Pancreas (tissue), 10 donors: ENCODE results near the gene ERMP1. TPM values are rescaled to one million over a fixed set of nuclear protein-coding genes. Genes with fewer than 3 reads are reported as not detected.
A peak's percentile ranks its signal among the peaks of the same experiment; 100 is the strongest.

Source experiments
- ATAC-seq, 4 donors: fragments of 200-7000 bp; cut with Tn5 transposase; one replicate each; pipeline versions ENCODE4 v1.8.0 to v1.9.1; 2020; ENCODE audit warnings: mild to moderate bottlenecking in 4 of 4, moderate library complexity in 4 of 4
- DNase-seq, 6 donors: peaks; one replicate each; pipeline ENCODE4 v3.0.0-alpha.2; 2020
- FAIRE-seq: peaks from 2 replicates; lab custom pipeline; 2012; peaks lifted over from hg19 to GRCh38; lab: Jason Lieb, UNC
- H3K27ac ChIP-seq, 4 donors: fragments of 200-600 bp; sonication (generic); 1 replicate in 3 of 4; 2 replicates in 1 of 4; pipeline versions ENCODE4 v1.5.0 to v1.8.0; 2020
- H3K27me3 ChIP-seq, 4 donors: fragments of 200-600 bp; one replicate each; pipeline ENCODE4 v1.8.0; 2021
- H3K36me3 ChIP-seq, 3 donors: fragments of 200-600 bp; sonication (generic) in 1 of 3; one replicate each; pipeline versions ENCODE4 v1.5.0 to v1.8.0; 2020 to 2021
- H3K4me1 ChIP-seq, 3 donors: fragments of 200-600 bp; one replicate each; pipeline ENCODE4 v1.8.0; 2021
- H3K4me3 ChIP-seq, 4 donors: fragments of 200-600 bp; sonication (generic) in 2 of 4; one replicate each; pipeline versions ENCODE4 v1.5.0 to v1.8.0; 2020 to 2021
- H3K9me3 ChIP-seq, 4 donors: fragments of 200-600 bp; one replicate each; pipeline ENCODE4 v1.8.0; 2021
- WGBS, 2 donors: extraction: QIAGEN DNeasy Blood & Tissue Kit; methylation state at CpG; one replicate each; pipeline ENCODE4 v1.1.7; 2013; 5-methylcytosine and 5-hydroxymethylcytosine counted together
- intact Hi-C, 3 donors: fragments of 100-400 bp; cut with DNase I; formaldehyde crosslinking; loops; one replicate each; pipeline versions ENCODE4 v1.11.1 to v1.14.2; 2022
- polyA plus RNA-seq, 2 donors: library from polyadenylated mRNA; stranded (reverse); fragments of 200-250 nt; gene quantifications; one replicate each; pipeline ENCODE4 v1.2.3, GENCODE V29; 2013
- total RNA-seq, 6 donors: library from RNA; stranded (reverse); fragmentation: NEBNext Ultra II Directional in 4 of 6; extraction: Animal tissue kit (Norgen Biotek cat#: 25700) in 4 of 6; gene quantifications; one replicate each; pipeline versions ENCODE4 v1.2.1 to v1.2.4, GENCODE V29; 2021 to 2023
- TF ChIP-seq, protein P1 (sequence below), 4 donors: fragments of 200-600 bp; sonication (generic) in 3 of 4; IDR thresholded peaks; one replicate each; pipeline versions ENCODE4 v1.5.0 to v1.8.0; 2021; ENCODE audit warnings: antibody characterized with exemption in 4 of 4
- donor health status: healthy with polysubstance abuse.
- donor health status: DM: no; HTN: no; CAD: no; lungs with moderate emphysema.
- donor health status: DM: no; HTN: no; CAD: no.
- donor health status: control.
- donor health status: control.
- donor health status: Bipolar disorder and iron deficiency.
- donor health status: DM: yes; HTN: yes; CAD: no.
- donor health status: DM: no; HTN: no; CAD: no.
- donor health status: DM: no; HTN: no; CAD: no.
- donor health status: DM: yes; HTN: yes; CAD: no.

Gene ERMP1
- total and polyA plus RNA-seq, 8 donors = 2.1 to 15.5 (median 7.7) TPM

DNA sequence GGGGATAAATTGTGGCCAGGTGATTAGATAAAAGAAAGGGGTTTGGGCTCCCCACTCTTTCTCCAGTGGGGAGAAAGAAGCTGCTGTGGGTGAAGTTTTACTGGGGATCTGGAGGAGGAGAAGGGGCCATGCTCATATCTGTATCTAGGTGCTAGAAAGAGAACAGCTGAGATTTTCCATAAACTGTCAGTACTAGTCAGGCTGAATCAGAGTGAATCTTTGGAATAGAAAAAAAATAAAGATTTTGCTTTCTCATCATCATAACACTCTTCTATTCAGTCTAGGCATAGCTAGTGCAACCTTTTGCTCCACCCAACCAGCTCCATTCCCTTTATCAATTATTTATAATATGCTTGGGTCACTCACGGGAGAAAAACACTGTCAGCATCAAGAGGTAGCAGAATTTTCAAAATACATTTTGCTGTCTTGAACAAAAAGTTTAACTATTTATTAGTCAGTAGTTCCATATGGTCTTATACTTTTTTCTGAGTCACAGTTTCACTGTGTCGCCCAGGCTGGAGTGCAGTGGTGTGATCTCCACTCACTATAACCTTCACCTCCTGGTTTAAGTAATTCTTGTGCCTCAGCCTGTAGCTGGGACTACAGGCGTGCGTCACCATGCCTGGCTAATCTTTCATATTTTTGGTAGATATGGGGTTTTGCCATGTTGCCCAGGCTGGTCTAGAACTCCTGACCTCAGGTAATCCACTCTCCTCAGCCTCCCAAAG lies 21.3 kb upstream of the ERMP1 start:
- 90 to 91% methylated on average over 4 of the region's 4 CpGs for WGBS, 2 donors
- TF ChIP-seq, protein P1, sequence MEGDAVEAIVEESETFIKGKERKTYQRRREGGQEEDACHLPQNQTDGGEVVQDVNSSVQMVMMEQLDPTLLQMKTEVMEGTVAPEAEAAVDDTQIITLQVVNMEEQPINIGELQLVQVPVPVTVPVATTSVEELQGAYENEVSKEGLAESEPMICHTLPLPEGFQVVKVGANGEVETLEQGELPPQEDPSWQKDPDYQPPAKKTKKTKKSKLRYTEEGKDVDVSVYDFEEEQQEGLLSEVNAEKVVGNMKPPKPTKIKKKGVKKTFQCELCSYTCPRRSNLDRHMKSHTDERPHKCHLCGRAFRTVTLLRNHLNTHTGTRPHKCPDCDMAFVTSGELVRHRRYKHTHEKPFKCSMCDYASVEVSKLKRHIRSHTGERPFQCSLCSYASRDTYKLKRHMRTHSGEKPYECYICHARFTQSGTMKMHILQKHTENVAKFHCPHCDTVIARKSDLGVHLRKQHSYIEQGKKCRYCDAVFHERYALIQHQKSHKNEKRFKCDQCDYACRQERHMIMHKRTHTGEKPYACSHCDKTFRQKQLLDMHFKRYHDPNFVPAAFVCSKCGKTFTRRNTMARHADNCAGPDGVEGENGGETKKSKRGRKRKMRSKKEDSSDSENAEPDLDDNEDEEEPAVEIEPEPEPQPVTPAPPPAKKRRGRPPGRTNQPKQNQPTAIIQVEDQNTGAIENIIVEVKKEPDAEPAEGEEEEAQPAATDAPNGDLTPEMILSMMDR (IDR thresholded peaks at IDR 0.05) = no peak
- H3K27me3 ChIP-seq = no peaks in the 10 kb centered on the region
- no peak overlapping the region for H3K27ac ChIP-seq
- H3K9me3 ChIP-seq = no peaks in the 10 kb centered on the region
- intact Hi-C loops = no loop called here
- H3K4me1 ChIP-seq = no peaks in the 10 kb centered on the region
- no peaks in the 10 kb centered on the region for H3K36me3 ChIP-seq
- no peak for FAIRE-seq
- no peak for ATAC-seq
- H3K4me3 ChIP-seq = no peak overlapping the region
- DNase-seq = no peak

DNA sequence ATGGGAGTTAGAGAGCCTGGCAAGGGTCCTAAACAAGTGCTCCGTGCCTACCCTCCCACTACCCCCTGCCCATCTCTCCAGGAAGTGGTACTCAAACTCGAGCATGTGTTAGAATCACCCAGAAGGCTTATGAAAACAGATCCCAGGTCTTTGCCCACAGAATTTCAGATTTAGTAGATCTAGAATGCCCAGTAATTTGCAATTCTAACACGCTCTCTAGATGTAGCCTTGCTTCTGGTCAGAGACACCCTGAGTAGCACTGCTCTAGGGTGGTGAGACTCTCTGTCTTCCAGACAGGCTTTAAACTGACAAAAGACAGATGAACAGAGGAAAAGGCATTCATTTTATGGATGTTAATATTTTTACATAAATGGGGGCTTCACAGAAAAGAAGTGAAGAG lies 20.7 kb upstream of the ERMP1 start:
- WGBS, 2 donors = 75 to 86% methylated on average over 3 of the region's 3 CpGs
- ATAC-seq (no peak), FAIRE-seq (no peak), DNase-seq (no peak)
- Histone ChIP-seq H3K36me3 (no peaks in the 10 kb centered on the region), H3K27ac (no peak overlapping the region), H3K4me1 (no peaks in the 10 kb centered on the region), H3K9me3 (no peaks in the 10 kb centered on the region), H3K27me3 (no peaks in the 10 kb centered on the region), H3K4me3 (no peak overlapping the region)
- TF ChIP-seq, protein P1 (IDR thresholded peaks at IDR 0.05) = no peak
- intact Hi-C loops = no loop called here

DNA sequence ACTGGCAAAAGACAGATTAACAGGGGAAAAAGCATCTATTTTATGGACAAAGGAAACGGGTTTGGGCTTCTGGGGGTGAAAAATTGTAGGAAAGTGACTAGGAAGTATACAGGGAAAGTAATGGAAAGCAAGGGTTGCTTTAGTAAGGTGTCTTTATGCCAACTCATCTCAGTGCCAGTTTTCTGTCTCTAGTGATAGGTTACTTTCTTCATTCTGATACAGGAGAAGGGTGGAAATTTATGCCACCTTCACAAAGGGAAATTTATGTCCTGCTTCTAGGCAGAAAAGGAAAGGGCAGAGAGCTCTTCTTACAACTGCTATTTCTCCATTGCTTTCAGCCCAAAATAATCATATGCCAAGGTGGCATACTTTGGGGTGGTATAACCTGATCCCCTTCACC lies 20.1 kb upstream of the ERMP1 start:
- no peaks in the 10 kb centered on the region for H3K27me3 ChIP-seq
- DNase-seq = no peak
- no peaks in the 10 kb centered on the region for H3K4me1 ChIP-seq
- ATAC-seq = no peak
- FAIRE-seq = no peak
- H3K36me3 ChIP-seq = no peaks in the 10 kb centered on the region
- no peak overlapping the region for H3K27ac ChIP-seq
- no peaks in the 10 kb centered on the region for H3K9me3 ChIP-seq
- WGBS, 2 donors = 72 to 73% methylated on average over 1 of the region's 1 CpG
- intact Hi-C loops = no loop called here
- H3K4me3 ChIP-seq = no peak overlapping the region
- TF ChIP-seq, protein P1 (IDR thresholded peaks at IDR 0.05) = no peak

DNA sequence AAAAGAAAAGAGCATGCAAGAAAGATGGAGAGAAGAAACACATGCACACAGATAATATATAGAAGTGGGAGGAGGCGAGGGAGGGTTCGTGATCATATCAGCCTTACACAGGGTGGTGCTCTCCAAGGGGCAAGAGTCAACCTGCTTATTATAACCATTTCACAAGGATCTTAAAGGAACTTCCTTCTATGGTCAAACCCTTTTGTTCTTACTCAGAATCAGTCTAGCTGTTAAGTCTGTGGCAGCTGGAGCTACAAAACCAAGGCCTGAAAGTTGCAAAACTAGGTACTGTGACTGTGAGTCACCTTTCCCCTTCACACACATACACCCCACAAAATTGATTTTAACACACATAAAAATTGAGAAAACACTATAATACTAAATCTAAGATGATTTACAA lies 18.5 kb upstream of the ERMP1 start:
- intact Hi-C loops = no loop called here
- no peaks in the 10 kb centered on the region for H3K4me1 ChIP-seq
- DNase-seq = no peak
- peak in 2 of 4 donors; percentile 47 to 68 for ATAC-seq
- H3K9me3 ChIP-seq = no peaks in the 10 kb centered on the region
- H3K36me3 ChIP-seq = no peaks in the 10 kb centered on the region
- FAIRE-seq = no peak
- H3K27ac ChIP-seq = no peak overlapping the region
- H3K4me3 ChIP-seq = no peak overlapping the region
- TF ChIP-seq, protein P1 (IDR thresholded peaks at IDR 0.05) = no peak
- WGBS, 2 donors = 94 to 95% methylated on average over 2 of the region's 2 CpGs
- H3K27me3 ChIP-seq = no peaks in the 10 kb centered on the region

DNA sequence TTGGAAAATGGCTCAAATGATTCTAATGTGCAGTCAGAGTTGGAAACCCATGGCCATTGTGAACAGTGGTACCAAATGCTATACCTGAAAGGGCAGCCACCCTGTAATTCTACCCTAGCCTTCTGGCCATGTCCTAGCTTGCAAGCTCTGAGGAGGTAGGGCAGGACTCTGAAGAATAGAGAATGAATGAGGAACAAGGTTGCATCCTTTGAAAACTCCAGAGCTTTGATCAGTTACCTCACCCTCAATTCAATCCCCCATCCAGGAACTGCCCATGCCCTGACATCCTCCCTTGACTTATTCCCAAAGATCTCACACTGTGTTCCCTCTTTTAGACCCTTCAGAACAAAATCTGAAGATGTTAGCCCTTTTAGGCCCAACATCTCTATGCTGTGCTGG lies 17.8 kb upstream of the ERMP1 start:
- TF ChIP-seq, protein P1 (IDR thresholded peaks at IDR 0.05) = no peak
- intact Hi-C loops = no loop called here
- no peak for DNase-seq
- Histone ChIP-seq H3K4me1 (no peaks in the 10 kb centered on the region), H3K27me3 (no peaks in the 10 kb centered on the region), H3K9me3 (no peaks in the 10 kb centered on the region), H3K4me3 (no peak overlapping the region), H3K36me3 (no peaks in the 10 kb centered on the region), H3K27ac (no peak overlapping the region)
- FAIRE-seq = no peak
- no peak for ATAC-seq
